Measurements from ENCODE around the gene ACTR3C. TPM values are rescaled to one million over a fixed set of nuclear protein-coding genes. Genes with fewer than 3 reads are reported as not detected.

ACTR3C gene
- total and polyA plus RNA-seq, 2 donors (not counting 1 experiment from before 2014, with no cell fraction given), result 4.0 to 20.7 TPM

DNA sequence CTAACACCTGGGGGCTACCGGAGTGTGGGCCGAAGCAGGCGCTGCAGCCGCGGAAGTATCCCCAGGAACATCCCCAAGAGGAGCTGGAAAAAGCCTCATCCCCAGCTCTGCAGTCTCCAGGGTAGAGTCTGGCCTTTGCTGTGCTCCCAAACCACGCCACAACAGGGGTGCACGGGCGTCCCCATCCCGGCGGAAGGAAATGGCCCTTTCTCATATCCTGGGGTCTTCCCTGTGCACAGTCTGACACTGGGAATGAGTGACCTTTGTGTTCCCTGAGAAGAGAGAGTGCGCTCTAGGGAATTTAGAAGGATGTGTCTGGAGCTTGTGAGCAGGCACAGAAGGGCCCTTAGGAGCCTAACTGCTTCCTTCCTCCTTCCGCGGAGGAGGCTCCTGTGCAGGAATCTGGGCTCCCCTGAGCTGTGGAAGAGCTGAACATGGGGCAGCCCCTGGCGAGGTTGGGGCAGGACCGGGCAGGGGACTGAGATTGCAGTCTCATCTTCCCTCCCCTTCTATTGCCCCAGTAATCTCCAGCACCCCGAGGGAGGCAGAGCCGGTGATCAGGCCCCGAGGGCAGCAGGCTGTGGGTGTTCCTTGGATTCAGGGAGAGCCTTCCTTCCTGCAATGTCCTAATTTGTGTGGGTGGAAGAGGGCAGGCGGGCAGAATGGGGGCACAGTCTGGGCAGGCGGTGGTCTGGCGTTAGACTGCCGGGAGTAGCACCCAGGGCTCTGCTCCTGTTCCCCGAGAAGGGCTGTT, 46.6 kb upstream of the ACTR3C start:
- H3K27ac ChIP-seq (ENCODE audit: low read length in 2 of 2), result peak overlapping the region; percentile 98 to 99

More for the DNA sequence above, 46.6 kb upstream of the ACTR3C start:
- no peak overlapping the region for H2AFZ ChIP-seq (ENCODE audit: insufficient read depth, low read depth, low read length, poor library complexity, severe bottlenecking)
- DNase-seq (no peak), ATAC-seq (ENCODE audit: low read depth) (no peak)
- Mint-ChIP-seq H3K9me3 (ENCODE audit: insufficient read depth) (no peaks in the 10 kb centered on the region), H3K4me1 (peaks cover 71% of the 10 kb centered on the region), H3K27ac (peak overlapping the region; percentile 98), H3K4me3 (peak overlapping the region; percentile 92), H3K27me3 (no peaks in the 10 kb centered on the region)
- TF ChIP-seq EZH2 (IDR thresholded peaks at IDR 0.05; ENCODE audit: borderline replicate concordance, insufficient read depth, low read depth, low read length, poor library complexity, severe bottlenecking), result no peak
- TF ChIP-seq, protein P1, sequence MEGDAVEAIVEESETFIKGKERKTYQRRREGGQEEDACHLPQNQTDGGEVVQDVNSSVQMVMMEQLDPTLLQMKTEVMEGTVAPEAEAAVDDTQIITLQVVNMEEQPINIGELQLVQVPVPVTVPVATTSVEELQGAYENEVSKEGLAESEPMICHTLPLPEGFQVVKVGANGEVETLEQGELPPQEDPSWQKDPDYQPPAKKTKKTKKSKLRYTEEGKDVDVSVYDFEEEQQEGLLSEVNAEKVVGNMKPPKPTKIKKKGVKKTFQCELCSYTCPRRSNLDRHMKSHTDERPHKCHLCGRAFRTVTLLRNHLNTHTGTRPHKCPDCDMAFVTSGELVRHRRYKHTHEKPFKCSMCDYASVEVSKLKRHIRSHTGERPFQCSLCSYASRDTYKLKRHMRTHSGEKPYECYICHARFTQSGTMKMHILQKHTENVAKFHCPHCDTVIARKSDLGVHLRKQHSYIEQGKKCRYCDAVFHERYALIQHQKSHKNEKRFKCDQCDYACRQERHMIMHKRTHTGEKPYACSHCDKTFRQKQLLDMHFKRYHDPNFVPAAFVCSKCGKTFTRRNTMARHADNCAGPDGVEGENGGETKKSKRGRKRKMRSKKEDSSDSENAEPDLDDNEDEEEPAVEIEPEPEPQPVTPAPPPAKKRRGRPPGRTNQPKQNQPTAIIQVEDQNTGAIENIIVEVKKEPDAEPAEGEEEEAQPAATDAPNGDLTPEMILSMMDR (IDR thresholded peaks at IDR 0.05), result no peak
- peaks cover 26% of the 10 kb centered on the region for H4K20me1 ChIP-seq (ENCODE audit: control insufficient read depth, insufficient read depth, low read length, poor library complexity, severe bottlenecking)
- WGBS (ENCODE audit: insufficient coverage), result 43% methylated on average over 22 of the region's 23 CpGs
- peaks cover 41 to 60% of the 10 kb centered on the region in 2 donors for H3K4me1 ChIP-seq (ENCODE audit: control insufficient read depth in 2 of 2, insufficient read depth in 2 of 2, low read length in 2 of 2)
- H3K79me2 ChIP-seq (ENCODE audit: control insufficient read depth, insufficient read depth, low read length), result peaks cover 33% of the 10 kb centered on the region
- intact Hi-C loops (cut with micrococcal nuclease), result loop anchor here (1.0 to 10.0 kb wide), 4 partner anchors 8 to 689 kb away; partner anchors contain the start of genes ABCB8, ATG9B and SLC4A2
- peak overlapping the region; percentile 88 for H3K9ac ChIP-seq (ENCODE audit: low read length)
- CTCF ChIA-PET, result interaction anchor here (0.6 to 7.3 kb wide), 9 partner anchors 8 to 884 kb away, joined by 3 to 71 read pairs (median 4); partner anchors contain the start of genes ACTR3C and LRRC61
- H3K9me3 ChIP-seq (ENCODE audit: control extremely low read depth in 1 of 3, control insufficient read depth in 2 of 3, insufficient read depth in 1 of 3, low read length in 2 of 3), result no peaks in the 10 kb centered on the region
- H3K36me3 ChIP-seq (replicated peaks in 1 of 2; ENCODE audit: control extremely low read depth in 1 of 2, control insufficient read depth in 1 of 2, extremely low read depth in 1 of 2, insufficient read depth in 2 of 2, low read length in 1 of 2), result peaks cover 0 to 36% of the 10 kb centered on the region in 2 experiments
- POLR2A ChIA-PET, result interaction anchor here (1.7 to 6.6 kb wide), 3 partner anchors 8 to 37 kb away, joined by 6 to 120 read pairs (median 64); partner anchors contain the start of gene ZNF775
- H3K4me2 ChIP-seq (replicated peaks; ENCODE audit: low read depth, low read length, poor library complexity, severe bottlenecking), result peak overlapping the region; percentile 85
- H3K4me3 ChIP-seq (ENCODE audit: control extremely low read depth in 1 of 5, extremely low read depth in 1 of 5, insufficient read depth in 1 of 5, low read depth in 2 of 5, low read length in 4 of 5), result peak overlapping the region; percentile 62 to 98 (median 82)
- H3K27me3 ChIP-seq (replicated peaks in 1 of 4; ENCODE audit: control extremely low read depth in 1 of 4, control insufficient read depth in 3 of 4, insufficient read depth in 4 of 4, low read length in 3 of 4), result no peaks in the 10 kb centered on the region
